LoVo (cell line): ENCODE measurements around the gene HNRNPA3.
"Not testable (repeated sequence)": the region's sequence is repeated elsewhere in the genome, so short reads cannot be mapped to it uniquely, and the experiment has no call there.

Experiments used
- DNase-seq: peaks from one replicate; pipeline ENCODE4 v3.0.0-alpha.2; 2016; ENCODE audit warnings: low spot score

Gene HNRNPA3

DNA sequence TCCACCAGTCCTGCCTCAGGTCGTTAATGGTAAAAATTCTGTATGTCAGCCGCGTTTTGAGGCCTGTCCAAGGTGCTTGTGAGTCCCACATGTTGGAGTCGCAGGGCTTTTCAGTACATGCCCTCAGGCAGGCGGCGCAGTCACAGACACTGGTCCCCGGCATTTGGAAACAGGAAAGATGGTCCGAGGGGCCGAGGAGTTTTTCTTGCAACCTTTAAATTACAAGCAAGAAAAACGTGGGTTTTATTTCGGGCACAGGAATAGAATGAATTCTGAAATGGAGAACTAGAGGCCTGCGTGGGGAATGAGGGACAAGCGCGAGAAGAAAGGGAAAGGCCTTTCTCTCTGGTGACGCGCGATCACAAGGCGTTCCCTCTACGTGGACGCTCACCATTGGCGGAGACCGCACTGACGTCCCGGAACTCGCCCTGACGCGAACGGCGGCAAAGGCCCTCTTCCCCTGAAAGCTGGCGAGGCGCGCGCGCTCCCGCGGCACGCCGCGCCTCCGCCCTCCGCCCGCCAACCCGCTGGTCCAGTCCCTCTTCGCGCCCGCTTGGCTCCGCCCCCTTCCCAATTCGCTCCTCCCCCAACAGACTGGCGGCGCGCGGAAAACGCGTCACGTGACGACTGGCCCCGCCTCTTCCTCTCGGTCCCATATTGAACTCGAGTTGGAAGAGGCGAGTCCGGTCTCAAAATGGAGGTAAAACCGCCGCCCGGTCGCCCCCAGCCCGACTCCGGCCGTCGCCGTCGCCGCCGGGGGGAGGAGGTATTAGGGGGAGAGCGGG lies at the start of gene HNRNPA3:
HNRNPA3 (plus strand) TSS at position 689 of the 785 bp plus-strand sequence; CDS start at position 695, 6 bp downstream.
- peak; percentile 98 for DNase-seq

- no peak for DNase-seq
Measured at GRCh38 chr2:177164131-177164530, 48.5 kb upstream of the HNRNPA3 start.

- DNase-seq = peak; percentile 88
Measured at GRCh38 chr2:177164584-177165052, 48.0 kb upstream of the HNRNPA3 start.

DNA sequence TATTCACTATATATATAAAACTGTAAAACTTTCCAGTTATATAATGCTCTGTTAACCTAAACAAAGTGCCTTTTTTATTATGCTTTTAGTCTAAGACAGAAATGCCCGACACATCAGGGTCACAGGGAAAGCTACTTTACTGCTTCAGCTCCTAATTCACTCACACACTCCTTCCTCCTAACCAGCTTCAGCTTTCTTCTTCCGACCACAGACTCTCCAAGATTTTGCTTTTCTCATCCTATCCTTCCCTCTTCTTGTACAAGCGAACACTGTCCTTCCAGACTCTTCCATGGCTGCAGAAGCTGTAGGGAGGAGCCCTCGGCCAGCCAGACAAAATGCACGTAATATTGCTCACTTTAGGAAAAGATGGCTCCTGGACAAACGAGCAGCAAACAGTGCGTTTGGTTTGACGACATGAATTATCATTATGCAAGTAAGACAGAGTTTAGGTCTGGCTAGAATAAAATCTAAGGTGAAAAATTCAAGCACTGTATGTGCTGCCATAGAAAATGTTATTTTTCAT lies 47.5 kb upstream of the HNRNPA3 start:
- peak; percentile 56 for DNase-seq

DNA sequence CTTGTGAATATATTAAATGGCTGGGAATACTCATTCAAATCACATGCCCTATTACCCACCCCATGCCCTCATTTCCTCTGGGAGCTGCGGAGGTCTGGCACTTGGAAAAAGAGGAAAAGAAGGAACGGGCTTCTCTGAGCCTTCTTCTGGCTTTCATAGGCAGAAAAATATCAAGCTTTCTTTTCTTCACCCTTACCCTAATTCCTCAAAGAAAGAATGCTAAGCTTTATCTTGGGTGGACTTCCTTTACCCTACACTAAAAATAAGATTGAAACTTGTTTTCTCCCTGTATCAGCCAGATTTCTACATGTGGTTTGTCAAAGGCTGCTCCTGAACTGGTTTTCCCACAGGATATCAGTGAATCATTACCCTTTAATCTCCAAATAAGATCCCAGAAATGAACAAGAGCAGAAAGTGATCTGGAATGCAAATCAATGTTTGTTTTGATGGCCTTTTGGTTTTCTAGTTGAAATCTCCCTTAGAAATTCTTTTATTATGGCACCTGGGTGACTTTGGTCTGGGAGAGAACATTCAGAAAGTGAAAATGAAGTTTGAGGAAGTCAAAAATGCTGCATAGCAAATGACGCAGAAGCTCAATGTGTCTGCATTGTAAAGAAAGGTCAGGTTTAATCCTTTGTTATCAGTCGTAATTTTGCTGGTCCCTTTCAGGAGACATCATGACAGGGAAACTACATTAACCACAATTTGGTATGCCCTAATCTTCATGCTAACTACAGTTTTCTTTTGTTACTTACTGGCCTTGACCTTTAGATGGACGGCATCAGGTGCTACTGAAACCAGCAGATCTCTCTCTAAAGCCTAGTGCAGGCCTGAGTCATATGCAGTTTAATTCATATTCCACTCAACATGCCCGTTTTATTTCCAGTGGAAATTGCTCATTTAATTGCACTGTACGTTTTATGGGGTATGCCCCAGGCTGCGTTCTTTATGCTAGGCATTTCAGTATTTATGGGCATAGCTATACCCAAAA lies 46.6 kb upstream of the HNRNPA3 start:
- DNase-seq = peak; percentile 46

DNA sequence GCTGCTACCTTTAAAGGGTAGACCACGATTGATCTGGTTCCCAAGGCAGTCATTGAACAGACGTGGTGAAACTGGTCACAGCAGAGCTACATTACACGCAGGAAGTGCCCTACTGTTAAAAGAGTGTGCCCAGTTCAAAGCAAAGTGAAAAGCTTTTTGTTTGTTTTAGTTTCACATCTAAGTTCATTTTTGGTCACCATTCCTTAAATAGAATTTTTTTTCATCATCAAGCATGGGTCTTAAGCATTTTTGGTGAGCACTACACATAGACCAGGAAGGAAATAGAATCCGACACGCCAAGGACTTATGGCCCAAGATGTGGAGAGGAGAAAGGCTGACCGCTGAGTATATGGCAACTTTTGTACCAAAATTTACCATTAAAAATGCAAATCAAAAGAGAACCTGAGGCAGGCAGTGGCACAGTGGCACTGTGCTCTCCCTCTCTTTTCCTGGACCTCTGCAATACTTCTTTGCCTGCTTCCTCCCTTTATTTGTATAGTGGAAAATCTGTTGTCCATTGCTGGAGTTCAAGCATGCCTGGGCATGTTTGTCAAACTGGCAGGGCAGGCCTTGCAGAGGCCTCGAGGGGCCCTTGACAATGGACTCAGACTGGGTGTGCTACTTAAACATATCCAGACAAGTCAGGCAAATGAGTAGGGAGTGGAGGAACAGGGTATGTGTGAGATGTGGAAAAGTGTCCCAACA lies 42.6 kb upstream of the HNRNPA3 start:
- DNase-seq = no peak

- DNase-seq = no peak
Measured at GRCh38 chr2:177171418-177171865, 41.2 kb upstream of the HNRNPA3 start.

DNA sequence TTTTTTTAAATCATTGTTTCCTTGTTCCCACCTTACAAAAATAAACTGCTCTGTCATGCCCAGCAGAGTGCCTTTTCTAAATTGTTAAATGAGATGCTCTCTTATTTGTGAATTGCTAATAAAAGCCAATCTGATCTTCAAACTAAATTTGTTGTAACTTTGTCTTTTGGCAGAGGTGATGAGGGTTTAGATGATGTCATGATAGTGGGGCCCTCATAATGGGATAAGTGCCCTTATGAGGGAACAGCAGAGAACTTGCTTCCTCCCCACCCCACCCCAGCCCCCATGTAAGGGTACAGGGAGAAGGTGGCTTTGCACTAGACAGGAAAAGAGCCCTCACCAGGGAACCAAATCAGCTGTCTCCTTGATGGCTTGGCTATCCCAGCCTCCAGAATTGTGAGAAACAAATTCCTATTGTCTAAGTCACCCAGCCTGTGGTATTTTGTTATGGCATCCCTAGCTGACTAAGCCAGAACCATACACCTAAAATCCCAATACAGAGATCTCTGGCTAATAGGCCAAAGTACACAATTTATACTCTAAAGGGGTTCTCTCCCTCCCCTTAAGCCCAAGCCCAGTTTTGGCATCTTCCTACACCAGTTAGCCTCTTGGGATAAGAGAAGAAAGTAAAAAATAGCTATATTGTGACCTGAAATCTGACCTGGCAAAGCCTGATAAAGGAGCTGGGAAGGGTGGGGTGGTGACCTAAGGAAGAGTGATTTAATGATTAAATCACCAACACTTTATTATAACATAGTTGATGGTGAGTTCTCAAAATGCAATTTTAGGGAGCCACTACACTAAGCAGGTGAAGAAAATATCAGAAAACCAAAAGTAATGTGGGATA lies 40.3 kb upstream of the HNRNPA3 start:
- peak; percentile 61 for DNase-seq

- DNase-seq = no peak
Measured at GRCh38 chr2:177174486-177174885, 38.1 kb upstream of the HNRNPA3 start.

DNA sequence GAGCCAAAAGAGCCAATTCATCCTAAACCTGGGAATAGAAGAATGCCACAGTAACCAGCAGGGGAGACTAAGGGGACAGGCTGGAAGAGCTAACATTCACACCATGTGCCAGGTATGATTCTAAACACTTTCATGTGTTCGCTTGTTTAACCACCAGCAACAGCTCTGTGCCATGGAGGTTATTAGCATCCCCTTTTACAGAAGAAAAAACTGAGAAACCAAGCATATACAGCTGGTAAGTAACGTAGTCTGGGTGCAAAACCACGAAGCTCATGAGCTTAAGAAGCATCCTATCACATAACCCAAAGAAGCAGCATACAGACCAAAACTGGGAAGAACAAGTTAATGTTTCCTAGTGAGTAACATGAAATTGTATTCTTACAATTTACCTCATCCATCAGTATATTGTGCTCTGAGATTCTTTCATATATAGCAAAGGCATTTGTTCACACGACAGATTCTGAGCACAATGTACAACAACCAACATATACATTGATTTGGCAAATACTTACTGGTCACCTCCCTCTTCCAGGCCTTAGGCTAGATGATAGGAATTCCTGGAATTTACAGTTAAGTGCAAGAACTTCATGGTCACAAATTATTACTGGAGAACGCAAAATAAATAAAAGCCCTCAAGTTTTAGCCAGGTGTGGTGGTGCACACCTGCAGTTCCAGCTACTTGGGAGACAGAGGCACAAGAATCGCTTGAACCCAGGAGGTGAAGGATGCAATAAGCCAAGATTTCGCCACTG lies 36.5 kb upstream of the HNRNPA3 start:
- no peak for DNase-seq

DNA sequence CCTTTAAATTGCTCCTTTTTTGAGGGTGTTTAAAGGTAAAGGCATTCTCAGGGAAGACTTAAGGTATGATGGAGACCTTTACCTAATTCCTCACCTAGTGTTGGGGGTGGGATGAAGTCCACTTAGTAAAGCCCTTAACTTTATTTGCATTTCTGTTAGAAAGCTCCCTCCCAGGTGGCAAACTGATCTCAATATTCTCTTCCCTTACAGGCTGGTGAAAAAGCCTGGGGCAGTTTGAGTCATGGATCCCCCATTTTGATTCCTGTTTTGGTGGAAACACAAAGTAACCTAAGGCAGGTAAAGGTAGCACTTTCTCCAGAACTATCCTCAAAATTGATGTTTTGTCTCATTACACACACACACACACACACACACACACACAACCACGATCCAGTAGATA lies 33.8 kb upstream of the HNRNPA3 start:
- no peak for DNase-seq

DNA sequence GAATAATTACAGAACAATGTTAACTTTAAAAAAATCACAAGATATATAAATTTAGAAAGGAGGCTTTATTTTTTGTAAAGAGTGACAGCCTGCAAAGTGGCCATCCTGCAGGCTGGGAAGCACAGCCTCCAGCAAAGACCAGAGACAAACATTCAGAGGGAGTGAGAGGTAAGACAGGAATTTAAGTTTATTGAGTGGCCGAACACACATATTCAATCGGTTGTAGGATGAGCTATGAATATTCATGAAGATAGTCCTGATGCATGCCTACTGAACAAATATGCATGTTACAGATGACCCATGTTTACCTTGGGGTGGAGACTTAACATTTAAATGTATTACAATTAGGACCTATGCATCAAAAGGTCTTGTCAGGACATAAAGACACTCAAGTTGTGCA lies 33.4 kb upstream of the HNRNPA3 start:
- no peak for DNase-seq

DNA sequence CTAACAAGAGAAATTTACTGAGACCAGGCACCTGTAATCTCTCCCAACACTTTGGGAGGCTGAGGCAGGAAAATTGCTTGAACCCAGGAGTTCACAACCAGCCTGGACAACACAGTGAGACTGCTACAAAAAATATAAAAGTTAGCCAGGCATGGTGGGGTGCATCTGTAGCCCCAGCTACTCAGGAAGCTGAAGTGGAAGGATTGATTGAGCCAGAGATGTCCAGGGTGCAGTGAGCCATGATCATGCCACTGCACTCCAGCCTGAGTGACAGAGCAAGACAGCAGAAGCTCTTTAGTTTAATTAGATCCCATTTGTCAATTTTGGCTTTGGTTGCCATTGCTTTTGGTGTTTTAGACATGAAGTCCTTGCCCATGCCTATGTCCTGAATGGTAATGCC lies 32.9 kb upstream of the HNRNPA3 start:
- DNase-seq = not testable (repeated sequence)

- DNase-seq = no peak
Measured at GRCh38 chr2:177180269-177181000, 32.2 kb upstream of the HNRNPA3 start.

DNA sequence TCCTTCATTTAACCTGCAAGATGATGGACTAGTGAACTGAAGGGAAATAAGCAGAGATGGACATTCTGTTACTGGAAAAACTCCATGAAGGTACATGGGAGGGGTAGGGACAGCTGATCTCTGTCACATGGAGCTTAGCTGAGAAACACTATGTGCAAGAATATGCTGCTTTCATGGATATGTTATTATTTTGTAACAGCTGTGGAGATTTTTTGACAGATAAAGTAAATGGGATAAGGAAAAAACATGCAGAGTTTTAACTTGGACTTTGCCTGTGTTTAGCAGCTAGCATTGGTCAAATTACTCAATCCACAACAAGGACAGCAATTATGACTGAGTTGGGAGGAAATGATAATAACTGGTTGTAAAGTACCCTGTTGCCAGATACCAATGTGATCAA lies 28.7 kb upstream of the HNRNPA3 start:
- no peak for DNase-seq

DNA sequence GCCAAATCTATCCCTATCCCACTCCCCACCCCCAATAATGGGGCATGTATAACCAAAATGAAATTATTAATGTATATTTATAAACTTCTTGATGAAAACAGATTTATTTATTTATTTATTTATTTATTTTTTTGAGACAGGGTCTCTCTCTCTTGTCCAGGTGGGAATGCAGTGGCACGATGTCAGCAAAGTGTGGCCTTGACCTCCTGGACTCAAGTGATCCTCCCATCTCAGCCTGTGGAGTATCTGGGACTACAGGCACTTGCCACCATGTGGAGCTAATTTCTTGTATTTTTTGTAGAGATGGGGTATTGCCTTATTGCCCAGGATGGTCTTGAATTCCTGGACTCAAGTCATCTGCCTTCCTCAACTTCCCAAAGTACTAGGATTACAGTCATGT lies 28.0 kb upstream of the HNRNPA3 start:
- no peak for DNase-seq

DNA sequence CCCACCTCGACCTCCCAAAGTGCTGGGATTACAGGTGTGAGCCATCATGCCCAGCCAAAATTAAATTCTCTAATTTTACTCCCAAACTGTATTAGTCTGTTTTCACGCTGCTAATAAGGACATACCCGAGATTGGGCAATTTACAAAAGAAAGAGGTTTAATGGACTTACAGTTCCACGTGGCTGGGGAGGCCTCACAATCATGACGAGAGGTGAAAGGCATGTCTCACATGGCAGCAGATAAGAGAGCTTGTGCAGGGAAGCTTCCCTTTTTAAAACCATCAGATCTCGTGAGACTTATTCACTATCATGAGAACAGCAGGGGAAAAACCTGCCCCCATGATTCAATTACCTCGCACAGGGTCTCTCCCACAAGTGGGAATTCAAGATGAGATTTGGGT lies 26.6 kb upstream of the HNRNPA3 start:
- DNase-seq = not testable (repeated sequence)

GRCh38 chr2:177187631-177188312 lies 24.8 kb upstream of the HNRNPA3 start:
- peak; percentile 58 for DNase-seq
